Sigmoid colon (tissue), 4 donors: Measurements from ENCODE around the gene RILPL2.

Experiments
- CTCF ChIP-seq, 4 experiments: fragments of 450-650 bp in 3 of 4; fragments of 200-600 bp in 1 of 4; IDR thresholded peaks; one replicate each; pipeline ENCODE4 v1.5.1; 2016 to 2019; ENCODE audit warnings: antibody characterized with exemption in 4 of 4, mild to moderate bottlenecking in 3 of 4, moderate library complexity in 2 of 4
- EP300 ChIP-seq, 4 donors: sonication (generic); formaldehyde crosslinking; IDR thresholded peaks; one replicate each; pipeline ENCODE4 v1.6.1; 2017; ENCODE audit warnings: antibody characterized with exemption in 4 of 4
- POLR2A ChIP-seq, 2 donors: fragments of 450-650 bp; IDR thresholded peaks; one replicate each; pipeline ENCODE4 v1.6.1; 2016; ENCODE audit warnings: antibody characterized with exemption in 2 of 2, mild to moderate bottlenecking in 2 of 2, moderate library complexity in 2 of 2

GRCh38 chr12:123389560-123390351 lies 46.7 kb downstream of the RILPL2 start:
- no peak for TF ChIP-seq CTCF (IDR thresholded peaks at IDR 0.05)
- TF ChIP-seq POLR2A (IDR thresholded peaks at IDR 0.05) = no peak
- no peak for TF ChIP-seq EP300 (IDR thresholded peaks at IDR 0.05)
